OCI-LY1 (cell line): Measurements from ENCODE around the gene OR4X2.

Experiments
- CTCF ChIP-seq: fragments of 200-600 bp; sonication (generic), shearing (Covaris generic); IDR thresholded peaks from 2 replicates; pipeline ENCODE4 v1.5.1; 2017; ENCODE audit warnings: mild to moderate bottlenecking, antibody characterized with exemption, low read length, moderate library complexity, mixed read lengths
- EZH2 ChIP-seq: fragments of 200-600 bp; sonication (generic), shearing (Covaris generic); IDR thresholded peaks from 2 replicates; pipeline ENCODE4 v1.8.0; 2017; ENCODE audit warnings: borderline replicate concordance, mixed run types, mild to moderate bottlenecking, antibody characterized with exemption, low read length, moderate library complexity, mixed read lengths

- TF ChIP-seq CTCF (no peak), EZH2 (no peak)
These were observed 27.7 kb downstream of the OR4X2 start for GRCh38 chr11:48272606-48273005.
